Lower leg skin (tissue), 3 donors: ENCODE results near the gene OSCP1.

Experiments
- POLR2A ChIP-seq, 2 donors: fragments of 450-650 bp; IDR thresholded peaks; one replicate each; pipeline ENCODE4 v1.6.1; 2016 to 2017; ENCODE audit warnings: antibody characterized with exemption in 2 of 2, mild to moderate bottlenecking in 1 of 2, moderate library complexity in 1 of 2
- TF ChIP-seq, protein P1 (sequence below), 3 donors: fragments of 450-650 bp; IDR thresholded peaks; one replicate each; pipeline ENCODE4 v1.5.1; 2016; ENCODE audit warnings: antibody characterized with exemption in 3 of 3, mild to moderate bottlenecking in 3 of 3, moderate library complexity in 2 of 3

DNA sequence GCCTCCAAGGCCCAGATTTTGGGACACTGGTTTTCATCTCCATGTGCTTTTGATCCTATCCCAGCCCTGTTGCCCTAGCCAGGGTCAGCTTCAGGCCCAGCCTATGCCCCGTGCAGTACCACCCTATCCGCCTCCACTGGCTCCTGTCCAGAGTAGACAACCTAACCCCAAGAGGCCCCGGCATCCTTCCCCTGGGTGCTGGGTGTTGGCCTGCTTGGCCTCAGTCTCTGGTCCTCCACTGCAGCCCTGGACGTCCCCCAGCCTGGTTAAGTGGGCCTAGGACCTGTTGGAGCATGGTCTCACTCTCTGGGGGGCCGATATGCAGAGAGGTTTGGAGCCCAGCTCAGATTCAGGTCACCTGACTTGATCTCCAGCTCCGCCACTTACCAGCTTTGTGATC lies 30.8 kb upstream of the OSCP1 start:
- TF ChIP-seq, protein P1, sequence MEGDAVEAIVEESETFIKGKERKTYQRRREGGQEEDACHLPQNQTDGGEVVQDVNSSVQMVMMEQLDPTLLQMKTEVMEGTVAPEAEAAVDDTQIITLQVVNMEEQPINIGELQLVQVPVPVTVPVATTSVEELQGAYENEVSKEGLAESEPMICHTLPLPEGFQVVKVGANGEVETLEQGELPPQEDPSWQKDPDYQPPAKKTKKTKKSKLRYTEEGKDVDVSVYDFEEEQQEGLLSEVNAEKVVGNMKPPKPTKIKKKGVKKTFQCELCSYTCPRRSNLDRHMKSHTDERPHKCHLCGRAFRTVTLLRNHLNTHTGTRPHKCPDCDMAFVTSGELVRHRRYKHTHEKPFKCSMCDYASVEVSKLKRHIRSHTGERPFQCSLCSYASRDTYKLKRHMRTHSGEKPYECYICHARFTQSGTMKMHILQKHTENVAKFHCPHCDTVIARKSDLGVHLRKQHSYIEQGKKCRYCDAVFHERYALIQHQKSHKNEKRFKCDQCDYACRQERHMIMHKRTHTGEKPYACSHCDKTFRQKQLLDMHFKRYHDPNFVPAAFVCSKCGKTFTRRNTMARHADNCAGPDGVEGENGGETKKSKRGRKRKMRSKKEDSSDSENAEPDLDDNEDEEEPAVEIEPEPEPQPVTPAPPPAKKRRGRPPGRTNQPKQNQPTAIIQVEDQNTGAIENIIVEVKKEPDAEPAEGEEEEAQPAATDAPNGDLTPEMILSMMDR (IDR thresholded peaks at IDR 0.05) = no peak
- TF ChIP-seq POLR2A (IDR thresholded peaks at IDR 0.05) = no peak
